GM18498 (cell line): ENCODE data around the gene FBLN5.
A peak's percentile ranks its signal among the peaks of the same experiment; 100 is the strongest.
"Not testable (repeated sequence)": the region's sequence is repeated elsewhere in the genome, so short reads cannot be mapped to it uniquely, and the experiment has no call there.

Experiments used
- ATAC-seq: cut with Tn5 transposase; IDR thresholded peaks from one replicate; pipeline ENCODE4 v1.9.1; 2021; ENCODE audit warnings: mild to moderate bottlenecking, moderate library complexity; ENCODE audit not compliant: unreplicated experiment

The FBLN5 gene

DNA sequence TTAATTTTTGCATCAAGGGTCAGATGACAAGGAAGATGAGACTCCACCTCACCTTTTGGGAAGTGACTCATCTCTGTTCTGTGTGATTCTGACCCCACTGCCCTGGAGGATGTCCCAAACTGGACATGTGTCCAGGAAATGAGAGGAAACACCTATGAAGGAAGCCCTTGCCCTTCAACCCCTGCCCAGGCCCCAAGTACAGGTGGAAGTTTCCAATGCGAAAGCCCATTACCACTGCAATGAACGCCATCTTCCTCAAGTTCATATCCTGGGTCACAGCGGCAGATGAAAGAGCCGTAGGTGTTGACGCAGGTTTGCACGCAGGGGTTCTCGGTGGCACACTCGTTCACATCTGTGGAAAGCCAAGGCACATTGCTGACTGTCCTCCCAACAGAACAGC is 60.5 kb downstream of the FBLN5 start:
- ATAC-seq: no peak

GRCh38 chr14:91885839-91886238 is 61.7 kb downstream of the FBLN5 start:
- ATAC-seq: no peak

DNA sequence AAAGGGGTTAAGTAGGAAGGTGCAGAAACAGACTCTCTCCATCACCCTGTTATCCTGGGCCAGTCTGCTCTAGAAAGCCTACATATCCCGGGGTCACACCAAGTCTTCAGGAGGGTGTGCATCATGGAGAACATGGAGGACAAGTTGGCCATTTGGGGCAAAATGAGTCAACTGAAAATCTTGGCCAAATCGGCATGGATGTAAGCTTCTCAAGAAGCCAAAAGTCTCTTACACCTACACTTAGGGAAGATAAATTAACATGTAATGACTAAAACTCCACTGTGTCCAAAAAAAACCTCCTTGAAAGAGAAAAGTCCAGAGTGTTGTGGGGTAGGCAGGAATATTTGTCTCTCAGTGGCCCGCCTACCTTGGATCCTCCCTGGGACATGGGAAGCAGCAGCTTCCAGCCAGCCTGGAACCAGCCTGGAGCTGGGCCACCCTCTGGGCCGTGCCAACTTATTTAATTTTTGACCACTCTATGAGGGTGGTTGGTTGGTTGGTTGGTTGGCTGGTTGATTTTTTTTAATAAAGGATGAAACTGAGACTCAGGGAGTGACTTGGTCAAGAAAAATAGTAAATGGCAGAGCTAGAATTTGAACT is 62.3 kb downstream of the FBLN5 start:
- ATAC-seq: no peak

DNA sequence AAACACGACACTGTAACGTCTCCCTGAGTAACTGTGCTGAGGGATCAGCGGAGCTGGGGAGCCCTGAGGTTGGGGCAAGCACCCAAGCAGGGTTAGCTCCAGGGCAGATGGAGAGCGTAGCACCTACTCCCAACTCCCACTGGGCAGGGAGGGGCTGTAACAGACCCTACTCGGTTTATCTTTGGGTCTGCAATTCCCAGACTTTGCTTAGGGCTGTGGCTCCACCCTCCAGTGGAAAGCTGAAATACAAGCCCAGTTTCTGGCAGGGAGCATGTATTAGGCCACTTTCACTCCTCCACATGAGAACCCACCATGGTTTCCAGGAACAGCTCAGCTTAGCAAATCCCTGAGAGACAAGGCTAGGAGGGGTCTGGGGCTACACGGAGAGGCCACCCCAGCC is 62.8 kb downstream of the FBLN5 start:
- no peak for ATAC-seq

GRCh38 chr14:91883753-91884152 is 63.7 kb downstream of the FBLN5 start:
- ATAC-seq: no peak

GRCh38 chr14:91882776-91883175 is 64.7 kb downstream of the FBLN5 start:
- no peak for ATAC-seq

DNA sequence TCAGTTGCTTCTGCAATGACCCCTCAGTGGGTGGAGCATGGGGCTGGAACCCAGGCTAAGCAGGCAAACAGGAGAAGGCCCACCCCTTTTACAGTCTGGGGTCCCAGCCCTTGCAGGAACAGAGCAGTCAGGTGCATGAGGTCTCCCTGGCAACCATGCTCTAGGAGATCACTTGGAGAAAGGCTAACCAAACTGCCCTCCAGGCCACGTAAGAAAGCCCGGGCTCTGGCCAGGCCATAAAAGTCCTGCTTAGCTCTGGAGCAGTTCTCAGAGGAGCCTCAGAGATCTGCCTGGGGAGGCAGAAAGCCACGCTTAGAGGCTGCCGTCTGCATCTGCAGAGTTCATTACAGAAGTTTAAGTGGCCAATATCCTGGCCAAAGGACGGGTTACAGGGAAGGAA is 65.1 kb downstream of the FBLN5 start:
- ATAC-seq: no peak

DNA sequence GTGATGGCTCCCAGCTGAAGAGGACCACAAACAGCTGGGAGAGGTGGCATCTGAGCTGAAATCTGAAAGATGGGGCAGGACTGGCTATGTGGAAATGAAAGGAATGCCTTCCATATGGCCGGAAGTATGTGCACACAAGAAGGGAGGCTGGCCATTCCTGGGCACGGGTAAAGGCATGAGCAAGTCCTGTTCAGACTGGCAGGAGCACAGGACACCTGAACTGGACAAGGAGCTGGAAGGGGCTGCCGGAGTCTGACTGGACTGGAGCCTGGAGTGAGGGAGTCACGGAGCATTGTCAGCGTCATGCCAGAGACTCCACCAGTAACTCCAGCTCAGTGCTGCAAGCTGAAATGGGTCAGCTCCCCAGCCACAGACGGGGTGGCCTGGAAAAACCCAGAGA is 68.3 kb downstream of the FBLN5 start:
- ATAC-seq: no peak

DNA sequence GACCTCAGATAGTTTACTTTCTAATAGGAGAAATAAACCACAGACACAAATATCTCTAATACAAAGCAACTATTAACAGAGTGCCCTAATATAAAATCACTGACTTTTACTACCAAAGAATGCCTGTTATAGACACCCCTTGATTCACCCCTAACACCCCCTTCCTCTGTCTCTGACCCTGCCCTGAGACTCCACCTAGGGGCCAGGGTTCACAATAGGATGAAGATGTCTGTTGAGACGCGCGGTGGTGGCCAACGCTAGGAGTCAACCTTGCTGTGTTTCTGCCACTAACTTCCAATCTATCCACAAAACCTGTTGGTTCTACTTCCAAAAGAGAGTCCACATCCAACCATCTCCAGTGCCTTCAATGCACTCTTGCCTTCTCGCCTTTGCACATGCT is 69.2 kb downstream of the FBLN5 start:
- ATAC-seq: no peak

DNA sequence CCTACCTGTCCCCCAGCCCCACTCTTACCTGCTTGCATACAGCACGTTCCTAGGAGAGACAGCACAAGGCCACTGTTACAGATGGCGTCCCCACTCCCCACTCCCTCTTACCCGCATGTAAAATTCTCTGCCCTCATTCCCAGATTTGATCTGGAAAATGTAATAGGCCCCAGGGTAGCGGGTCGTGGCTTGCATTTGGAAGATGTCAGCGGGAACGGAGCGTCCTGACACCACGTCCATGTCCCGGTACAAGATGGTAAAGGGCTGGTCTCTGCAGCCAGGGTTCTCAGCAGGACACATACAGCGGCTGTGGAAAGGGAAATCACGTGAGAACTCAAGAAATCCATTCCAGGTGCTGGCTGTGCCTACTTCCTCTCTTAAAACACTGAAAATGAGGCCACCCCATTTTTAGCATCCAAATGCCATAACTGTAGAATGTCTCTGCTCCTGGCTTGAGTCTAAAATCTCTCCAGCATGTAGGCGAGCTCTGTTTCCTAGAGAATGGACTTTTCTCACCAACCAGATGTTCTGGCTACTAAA is 70.0 kb downstream of the FBLN5 start:
- ATAC-seq: no peak

DNA sequence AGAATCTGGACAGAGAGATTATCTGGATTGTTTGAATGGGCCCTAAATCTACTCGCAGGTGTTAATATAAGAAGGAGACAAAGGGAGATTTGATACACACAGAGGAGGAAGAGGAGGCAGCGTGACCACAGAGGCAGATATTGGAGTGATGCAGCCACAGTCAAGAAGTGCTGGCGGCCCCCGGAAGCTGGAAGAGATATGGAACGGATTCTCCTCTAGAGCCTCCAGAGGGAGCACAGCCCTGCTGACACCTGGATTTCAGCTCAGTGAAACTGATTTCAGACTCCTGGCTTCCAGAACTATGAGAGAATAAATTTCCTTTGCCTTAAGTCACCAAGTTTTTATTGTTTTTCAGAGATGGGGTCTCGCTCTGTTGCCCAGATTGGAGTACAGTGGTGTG is 71.0 kb downstream of the FBLN5 start:
- no peak for ATAC-seq

DNA sequence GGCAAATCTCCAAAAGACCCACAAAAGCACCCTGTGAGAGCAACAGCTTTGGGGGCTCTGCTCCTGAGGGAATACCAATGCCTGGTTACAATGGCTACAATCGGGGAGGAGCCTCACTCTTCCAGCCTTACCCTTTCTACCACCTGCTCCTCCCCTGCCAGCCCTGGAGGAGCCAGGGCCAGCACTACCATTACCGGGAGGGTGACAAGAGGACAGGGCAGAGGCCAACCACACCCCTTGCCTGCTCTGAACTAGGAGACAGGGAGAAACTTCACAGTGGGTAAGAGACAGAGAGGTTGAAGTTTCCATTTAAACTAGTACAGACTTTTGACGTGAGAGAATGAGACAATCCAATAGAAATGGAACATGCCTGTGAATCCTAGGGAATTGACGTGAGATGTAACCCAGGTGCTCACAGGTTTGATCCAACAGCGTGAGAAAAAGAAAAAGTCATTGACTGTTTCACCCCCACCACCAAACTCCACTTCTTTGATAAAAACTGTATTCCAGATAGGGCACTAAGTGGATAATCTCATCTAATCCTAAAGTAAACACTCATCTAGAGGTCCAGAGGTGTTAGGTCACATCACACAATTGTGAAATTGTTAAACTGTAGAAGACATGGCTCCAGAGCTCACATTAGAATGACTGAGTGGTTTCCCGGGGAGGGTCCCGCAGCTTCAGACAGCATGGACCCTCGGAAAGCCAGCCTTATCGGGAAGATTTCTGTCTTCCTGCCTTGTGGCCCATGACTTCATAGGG is 71.8 kb downstream of the FBLN5 start:
- no peak for ATAC-seq

GRCh38 chr14:91873471-91874415 is 73.8 kb downstream of the FBLN5 start:
- peak; percentile 85 for ATAC-seq

- peak; percentile 25 for ATAC-seq
Measured at GRCh38 chr14:91872517-91873470, 74.7 kb downstream of the FBLN5 start.

- ATAC-seq: peak; percentile 50
Measured at GRCh38 chr14:91872011-91872501, 75.4 kb downstream of the FBLN5 start.

- not testable (repeated sequence) for ATAC-seq
Measured at GRCh38 chr14:91871401-91871800, 76.1 kb downstream of the FBLN5 start.

DNA sequence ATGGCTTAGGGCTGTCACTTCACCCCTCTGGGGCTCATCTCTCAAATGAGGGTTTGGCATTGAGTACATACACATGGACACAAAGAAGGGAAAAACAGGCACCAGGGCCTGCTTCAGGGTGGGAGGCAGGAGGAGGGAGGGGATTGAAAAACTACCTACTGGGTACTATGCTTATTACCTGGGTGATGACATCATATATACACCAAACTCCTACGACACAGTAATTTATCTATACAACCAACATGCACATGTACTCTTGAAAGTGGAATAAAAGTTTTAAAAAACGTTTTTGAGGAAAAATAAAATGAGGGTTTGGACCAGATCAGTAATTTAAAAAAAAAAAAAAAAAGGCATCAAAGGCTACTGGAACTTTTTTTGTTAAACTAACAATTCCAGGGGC is 76.6 kb downstream of the FBLN5 start:
- ATAC-seq: no peak

DNA sequence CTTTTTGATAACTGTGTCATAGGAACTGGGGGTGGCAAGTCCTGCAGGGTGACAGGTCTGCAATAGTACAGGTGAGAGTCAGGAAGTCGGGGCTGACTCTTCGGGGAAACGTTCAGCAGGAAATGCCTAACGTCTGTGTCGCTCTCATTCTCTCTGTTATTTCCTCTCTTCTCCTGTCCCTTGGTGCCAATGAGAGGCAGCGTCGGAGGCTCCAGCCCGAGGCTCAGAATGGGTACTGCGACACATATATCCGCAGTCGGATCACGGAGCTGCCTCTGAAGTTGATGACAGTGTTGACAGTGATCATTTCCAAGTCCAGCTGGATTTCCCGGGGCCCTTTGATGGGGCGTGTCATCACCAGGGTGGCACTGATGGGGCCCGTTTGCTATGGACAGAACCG is 77.5 kb downstream of the FBLN5 start:
- ATAC-seq: no peak

- no peak for ATAC-seq
Measured at GRCh38 chr14:91869556-91869955, 77.9 kb downstream of the FBLN5 start.
